GM19025 (cell line): ENCODE data around the gene TMEM184C.
A peak's percentile ranks its signal among the peaks of the same experiment; 100 is the strongest.

Experiments
- ATAC-seq: cut with Tn5 transposase; IDR thresholded peaks from one replicate; pipeline ENCODE4 v1.9.1; 2021; ENCODE audit warnings: mild to moderate bottlenecking, low read depth, moderate library complexity; ENCODE audit not compliant: unreplicated experiment

Gene TMEM184C

GRCh38 chr4:147617173-147617840, at the start of gene TMEM184C:
TSS of gene TMEM184C (plus strand) at chr4:147617397. CDS start at chr4:147617957, 560 bp downstream.
- ATAC-seq = peak; percentile 100

GRCh38 chr4:147570616-147571015, 46.6 kb upstream of the TMEM184C start:
- no peak for ATAC-seq

- no peak for ATAC-seq
These were observed 46.0 kb upstream of the TMEM184C start for GRCh38 chr4:147571036-147571770.

GRCh38 chr4:147576084-147576483, 41.1 kb upstream of the TMEM184C start:
- ATAC-seq = no peak

GRCh38 chr4:147578051-147578476, 39.1 kb upstream of the TMEM184C start:
- ATAC-seq = no peak

- no peak for ATAC-seq
These were observed 38.6 kb upstream of the TMEM184C start for GRCh38 chr4:147578593-147578992.

- ATAC-seq = no peak
These were observed 36.8 kb upstream of the TMEM184C start for GRCh38 chr4:147580396-147580795.

- no peak for ATAC-seq
These were observed 35.4 kb upstream of the TMEM184C start for GRCh38 chr4:147581606-147582350.

- no peak for ATAC-seq
These were observed 34.7 kb upstream of the TMEM184C start for GRCh38 chr4:147582386-147583060.

GRCh38 chr4:147583876-147584275, 33.3 kb upstream of the TMEM184C start:
- no peak for ATAC-seq

GRCh38 chr4:147586032-147586431, 31.2 kb upstream of the TMEM184C start:
- ATAC-seq = no peak

GRCh38 chr4:147586637-147587036, 30.6 kb upstream of the TMEM184C start:
- ATAC-seq = peak; percentile 67

GRCh38 chr4:147587041-147587440, 30.2 kb upstream of the TMEM184C start:
- no peak for ATAC-seq

- no peak for ATAC-seq
These were observed 27.6 kb upstream of the TMEM184C start for GRCh38 chr4:147589586-147589985.

GRCh38 chr4:147590249-147590920, 26.8 kb upstream of the TMEM184C start:
- no peak for ATAC-seq

GRCh38 chr4:147591106-147591505, 26.1 kb upstream of the TMEM184C start:
- ATAC-seq = no peak

- ATAC-seq = no peak
These were observed 23.1 kb upstream of the TMEM184C start for GRCh38 chr4:147594107-147594506.

GRCh38 chr4:147594578-147594977, 22.6 kb upstream of the TMEM184C start:
- ATAC-seq = no peak

- no peak for ATAC-seq
These were observed 20.8 kb upstream of the TMEM184C start for GRCh38 chr4:147596377-147596776.

- no peak for ATAC-seq
These were observed 20.2 kb upstream of the TMEM184C start for GRCh38 chr4:147596981-147597380.
